ENCODE measurements around the gene NHERF1. TPM values are rescaled to one million over a fixed set of nuclear protein-coding genes. Genes with fewer than 3 reads are reported as not detected.

The NHERF1 gene
- total and polyA plus RNA-seq, 9 of the 15 experiments (the other 6 are each of a cell fraction or from before 2014, with no cell fraction given): 11.4 to 79.9 (median 36.9) TPM

- no peak for TF ChIP-seq ELK1 (CRISPR knock-in tag; IDR thresholded peaks at IDR 0.05)
- 0 out of 2 replicates have a peak, but pooled peaks have one; percentile 10 for TF ChIP-seq JUND (IDR thresholded peaks at IDR 0.05; ENCODE audit: borderline replicate concordance, low read depth, low read length)
- TF ChIP-seq JUND (tag; IDR thresholded peaks at IDR 0.05; ENCODE audit: borderline replicate concordance, low read depth, low read length): no peak
- no peak for TF ChIP-seq ZNF695 (CRISPR knock-in tag; IDR thresholded peaks at IDR 0.05)
- TF ChIP-seq RBFOX2 (IDR thresholded peaks at IDR 0.05; ENCODE audit: low read depth, low read length): peak; percentile 96
- peak; percentile 51 for TF ChIP-seq RBBP5 (IDR thresholded peaks at IDR 0.05; ENCODE audit: borderline replicate concordance, insufficient read depth, low read length, poor library complexity, severe bottlenecking)
- no peak for TF ChIP-seq ZKSCAN1 (IDR thresholded peaks at IDR 0.05; ENCODE audit: low read depth, low read length)
- TF ChIP-seq NFE2 (IDR thresholded peaks at IDR 0.05; ENCODE audit: low read depth): no peak
- no peak for TF ChIP-seq IRF9 (tag; IDR thresholded peaks at IDR 0.05)
- TF ChIP-seq PKNOX1 (IDR thresholded peaks at IDR 0.05): no peak
- TF ChIP-seq MTA3 (IDR thresholded peaks at IDR 0.05; ENCODE audit: borderline replicate concordance): no peak; the same call in 1 of the 2 replicates
- TF ChIP-seq USF2 (CRISPR knock-in tag; IDR thresholded peaks at IDR 0.05): no peak
- no peak for TF ChIP-seq CREB3L1 (IDR thresholded peaks at IDR 0.05; ENCODE audit: borderline replicate concordance, low read depth)
- peak; percentile 48; the same call in 1 of the 2 replicates for TF ChIP-seq L3MBTL2 (IDR thresholded peaks at IDR 0.05)
- peak; percentile 79 for TF ChIP-seq TAF7 (tag; IDR thresholded peaks at IDR 0.05)
- TF ChIP-seq ZNF778 (CRISPR knock-in tag; IDR thresholded peaks at IDR 0.05): no peak
- TF ChIP-seq ZNF436 (CRISPR knock-in tag; IDR thresholded peaks at IDR 0.05): no peak
- TF ChIP-seq ZNF324 (CRISPR knock-in tag; IDR thresholded peaks at IDR 0.05): no peak
- 0 out of 2 replicates have a peak, but pooled peaks have one; percentile 14 for TF ChIP-seq HDAC8 (tag; IDR thresholded peaks at IDR 0.05)
- TF ChIP-seq FOXP1 (CRISPR knock-in tag; IDR thresholded peaks at IDR 0.05): no peak
- peak; percentile 76 for TF ChIP-seq SP1 (CRISPR knock-in tag; IDR thresholded peaks at IDR 0.05)
- no peak for TF ChIP-seq TCFL5 (CRISPR knock-in tag; conservative IDR thresholded peaks at IDR 0.05)
- TF ChIP-seq RCOR1 (IDR thresholded peaks at IDR 0.05; ENCODE audit: borderline replicate concordance in 1 of 2, low read depth in 2 of 2, low read length in 2 of 2): peak in 1 of 2 experiments; percentile 58; a peak in 2 of 4 replicates
Observed at GRCh38 chr17:74748529-74749278, at the start of gene NHERF1 (continued).
